ENCODE measurements around the gene ERBB3. TPM values are rescaled to one million over a fixed set of nuclear protein-coding genes. Genes with fewer than 3 reads are reported as not detected.

The ERBB3 gene
- total RNA-seq, 2 experiments from 2014 or later, result 7.1 to 8.1 TPM

DNA sequence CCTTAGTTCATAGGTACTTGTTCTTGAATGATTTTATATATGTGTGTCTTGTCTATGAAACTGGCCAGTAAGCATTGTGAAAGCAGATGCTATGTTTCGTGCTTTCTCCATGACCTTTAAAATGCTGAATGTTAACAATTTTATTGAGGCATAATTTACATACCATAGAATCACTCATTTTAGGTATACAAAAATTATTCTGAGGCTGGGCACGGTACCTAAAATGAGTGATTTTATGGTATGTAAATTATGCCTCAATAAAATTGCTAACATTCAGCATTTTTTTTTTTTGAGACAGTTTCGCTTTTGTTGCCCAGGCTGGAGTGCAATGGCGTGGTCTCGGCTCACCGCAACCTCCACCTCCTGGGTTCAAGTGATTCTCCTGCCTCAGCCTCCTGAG, 54.9 kb downstream of the ERBB3 start:
- Mint-ChIP-seq H3K4me1 (peaks cover 61% of the 10 kb centered on the region), H3K4me3 (no peak overlapping the region), H3K27ac (no peak overlapping the region), H3K36me3 (peaks cover 79% of the 10 kb centered on the region), H3K9me3 (no peaks in the 10 kb centered on the region), H3K27me3 (no peaks in the 10 kb centered on the region)
- ATAC-seq (ENCODE audit: low read depth) (no peak), DNase-seq (no peak)
- POLR2A ChIA-PET, result no interaction called here

GRCh38 chr12:56137853-56138571, 58.0 kb downstream of the ERBB3 start:
- Mint-ChIP-seq H3K36me3 (peaks cover 68% of the 10 kb centered on the region), H3K27me3 (no peaks in the 10 kb centered on the region), H3K4me1 (peaks cover 57% of the 10 kb centered on the region), H3K4me3 (peak overlapping the region; percentile 29), H3K9me3 (no peaks in the 10 kb centered on the region), H3K27ac (peak overlapping the region; percentile 88)
- DNase-seq (no peak), ATAC-seq (ENCODE audit: low read depth) (no peak)
- POLR2A ChIA-PET, result interaction anchor here (0.6 to 4.2 kb wide), 9 partner anchors 9 to 178 kb away, joined by 3 to 36 read pairs (median 4); partner anchors contain the start of genes CNPY2, ESYT1, MYL6 and MYL6B

- H3K4me1 Mint-ChIP-seq, result peaks cover 57% of the 10 kb centered on the region
These were observed 62.2 kb downstream of the ERBB3 start for GRCh38 chr12:56141946-56142784.

GRCh38 chr12:56143217-56143616, 63.3 kb downstream of the ERBB3 start:
- POLR2A ChIA-PET, result interaction anchor here (1.0 to 3.8 kb wide), 8 partner anchors 8 to 46 kb away, joined by 3 to 31 read pairs (median 6); partner anchors contain the start of genes ESYT1, PA2G4 and SMARCC2
- H3K4me3 Mint-ChIP-seq, result peak overlapping the region; percentile 6

More at GRCh38 chr12:56141946-56142784, 62.2 kb downstream of the ERBB3 start:
- ATAC-seq (ENCODE audit: low read depth) (no peak), DNase-seq (no peak)
- no peaks in the 10 kb centered on the region for H3K9me3 Mint-ChIP-seq
- H3K27ac Mint-ChIP-seq, result peak overlapping the region; percentile 37
- POLR2A ChIA-PET, result interaction anchor here (0.7 to 3.8 kb wide), 9 partner anchors 9 to 124 kb away, joined by 3 to 31 read pairs (median 3); partner anchors contain the start of genes ESYT1, MYL6, PA2G4 and SMARCC2
- no peaks in the 10 kb centered on the region for H3K27me3 Mint-ChIP-seq
- H3K36me3 Mint-ChIP-seq, result peaks cover 64% of the 10 kb centered on the region
- no peak overlapping the region for H3K4me3 Mint-ChIP-seq

DNA sequence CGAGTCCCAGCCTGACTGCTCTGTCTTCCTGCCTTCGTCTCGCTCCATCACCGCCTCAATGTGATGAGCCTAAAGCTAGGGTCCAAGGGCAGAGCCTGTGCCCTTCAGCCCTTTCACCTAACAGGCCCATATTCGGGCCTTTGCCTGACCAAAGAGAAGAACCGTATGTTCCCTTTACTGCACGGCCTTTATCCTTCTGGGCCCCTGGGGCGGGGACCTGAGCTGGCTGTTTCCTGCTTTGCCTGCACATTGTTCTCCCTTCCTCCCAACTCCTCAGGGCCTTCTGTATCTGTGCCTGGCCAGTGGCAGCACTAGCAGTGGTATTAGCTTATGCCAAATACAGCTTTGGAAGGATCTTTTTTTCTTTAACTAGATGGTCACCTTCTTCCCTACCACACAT, 63.9 kb downstream of the ERBB3 start:
- DNase-seq (no peak), ATAC-seq (ENCODE audit: low read depth) (no peak)
- no peaks in the 10 kb centered on the region for H3K9me3 Mint-ChIP-seq
- peak overlapping the region; percentile 82 for H3K27ac Mint-ChIP-seq
- no peak overlapping the region for H3K4me3 Mint-ChIP-seq
- H3K4me1 Mint-ChIP-seq, result peaks cover 40% of the 10 kb centered on the region
- POLR2A ChIA-PET, result interaction anchor here (0.7 to 3.8 kb wide), 7 partner anchors 8 to 45 kb away, joined by 3 to 31 read pairs (median 6); partner anchors contain the start of genes ESYT1, PA2G4 and SMARCC2
- H3K27me3 Mint-ChIP-seq, result no peaks in the 10 kb centered on the region
- peaks cover 51% of the 10 kb centered on the region for H3K36me3 Mint-ChIP-seq

More at GRCh38 chr12:56143217-56143616, 63.3 kb downstream of the ERBB3 start:
- ATAC-seq (ENCODE audit: low read depth) (peak; percentile 28), DNase-seq (no peak)
- Mint-ChIP-seq H3K4me1 (peaks cover 47% of the 10 kb centered on the region), H3K27me3 (no peaks in the 10 kb centered on the region), H3K27ac (peak overlapping the region; percentile 82), H3K9me3 (no peaks in the 10 kb centered on the region), H3K36me3 (peaks cover 57% of the 10 kb centered on the region)

GRCh38 chr12:56145217-56145616, 65.3 kb downstream of the ERBB3 start:
- peak overlapping the region; percentile 34 for H3K27ac Mint-ChIP-seq
- no peaks in the 10 kb centered on the region for H3K27me3 Mint-ChIP-seq
- ATAC-seq (ENCODE audit: low read depth), result no peak
- no peaks in the 10 kb centered on the region for H3K9me3 Mint-ChIP-seq
- no peak overlapping the region for H3K4me3 Mint-ChIP-seq
- peaks cover 43% of the 10 kb centered on the region for H3K36me3 Mint-ChIP-seq
- peaks cover 36% of the 10 kb centered on the region for H3K4me1 Mint-ChIP-seq
- DNase-seq, result no peak
- POLR2A ChIA-PET, result interaction anchor here (0.6 to 2.3 kb wide), 3 partner anchors 12 to 44 kb away, joined by 3 to 7 read pairs (median 6); partner anchors contain the start of gene SMARCC2

DNA sequence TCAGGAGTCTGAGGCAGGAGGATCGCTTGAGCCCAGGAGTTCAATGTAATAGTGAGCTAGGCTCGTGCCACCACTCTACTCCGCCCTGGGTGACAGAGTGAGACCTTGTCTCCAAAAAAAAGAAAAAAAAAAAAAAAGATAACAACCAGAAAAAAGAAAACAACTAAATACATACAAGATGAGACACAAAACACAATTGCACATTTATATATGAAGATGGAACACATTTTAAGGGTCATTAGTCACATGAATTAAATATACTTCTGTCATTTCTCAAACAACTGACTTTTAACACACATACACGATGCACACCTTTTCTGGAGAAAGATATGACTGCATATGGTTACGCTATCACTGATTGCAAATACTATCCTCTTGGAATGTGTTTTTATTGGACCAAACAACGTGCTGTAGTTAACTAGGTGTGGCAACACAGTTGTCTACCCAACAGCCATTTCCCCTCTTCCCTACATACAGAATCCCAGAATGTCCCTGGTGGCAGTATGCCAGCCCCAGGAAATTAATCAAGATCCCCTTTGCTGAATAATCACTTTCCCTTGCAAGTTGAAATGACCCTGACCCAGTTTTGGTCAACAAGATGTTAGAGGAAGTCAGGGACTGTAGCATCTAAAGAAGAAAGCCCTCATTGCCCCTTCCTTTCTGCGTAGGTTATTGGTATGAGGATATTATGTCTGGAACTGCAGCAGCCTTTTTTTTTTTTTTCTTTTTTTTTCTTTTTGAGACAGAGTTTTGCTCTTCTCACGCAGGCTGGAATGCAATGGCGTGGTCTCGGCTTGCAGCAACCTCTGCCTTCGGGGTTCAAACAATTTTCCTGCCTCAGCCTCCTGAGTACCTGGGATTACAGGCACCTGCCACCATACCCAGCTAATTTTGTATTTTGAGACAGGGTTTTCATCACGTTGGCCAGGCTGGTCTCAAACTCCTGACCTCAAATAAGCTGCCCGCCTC, 66.8 kb downstream of the ERBB3 start:
- no peaks in the 10 kb centered on the region for H3K9me3 Mint-ChIP-seq
- H3K4me3 Mint-ChIP-seq, result no peak overlapping the region
- peaks cover 32% of the 10 kb centered on the region for H3K36me3 Mint-ChIP-seq
- ATAC-seq (ENCODE audit: low read depth) (no peak), DNase-seq (no peak)
- POLR2A ChIA-PET, result interaction anchor here (0.6 kb wide), 2 partner anchors 7 to 199 kb away, joined by 3 to 4 read pairs; no protein-coding TSS in a partner anchor
- H3K27ac Mint-ChIP-seq, result peak overlapping the region; percentile 8
- peaks cover 38% of the 10 kb centered on the region for H3K4me1 Mint-ChIP-seq
- H3K27me3 Mint-ChIP-seq, result no peaks in the 10 kb centered on the region

- ATAC-seq (ENCODE audit: low read depth), result no peak
- peaks cover 12% of the 10 kb centered on the region for H3K36me3 Mint-ChIP-seq
- H3K4me3 Mint-ChIP-seq, result peak overlapping the region; percentile 95
- H3K27ac Mint-ChIP-seq, result peak overlapping the region; percentile 100
- H3K9me3 Mint-ChIP-seq, result no peaks in the 10 kb centered on the region
- H3K27me3 Mint-ChIP-seq, result no peaks in the 10 kb centered on the region
- H3K4me1 Mint-ChIP-seq, result peaks cover 36% of the 10 kb centered on the region
- no peak for DNase-seq
- POLR2A ChIA-PET, result interaction anchor here (0.6 to 4.7 kb wide), 7 partner anchors 10 to 478 kb away, joined by 4 to 67 read pairs (median 5); partner anchors contain the start of genes ESYT1, MYL6 and ZC3H10
These were observed 70.6 kb downstream of the ERBB3 start for GRCh38 chr12:56150563-56150962.

DNA sequence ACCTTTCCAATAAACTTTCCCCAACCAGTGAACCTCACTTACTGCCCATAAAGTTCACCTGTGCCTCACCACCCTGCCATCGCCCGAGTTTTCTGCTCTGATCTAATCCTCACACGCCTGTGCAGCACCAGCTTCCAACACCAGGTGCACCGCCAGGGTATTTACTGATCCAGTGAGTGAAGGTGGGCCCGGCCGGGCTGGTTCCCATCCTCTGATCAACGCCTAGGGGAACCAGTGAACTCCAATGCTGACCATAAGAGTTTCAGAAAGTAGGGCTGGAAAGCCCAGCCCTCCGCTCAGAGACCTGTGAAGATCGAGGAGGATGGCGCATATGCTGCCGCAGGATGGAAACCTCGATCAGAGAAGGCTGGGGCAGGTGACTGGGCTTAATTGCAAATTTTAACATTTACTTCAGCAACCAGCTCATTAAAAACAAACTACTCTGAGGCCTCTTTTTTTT, 71.7 kb downstream of the ERBB3 start:
- no peaks in the 10 kb centered on the region for H3K27me3 Mint-ChIP-seq
- POLR2A ChIA-PET, result interaction anchor here (0.8 to 4.7 kb wide), 14 partner anchors 8 to 477 kb away, joined by 3 to 67 read pairs (median 6); partner anchors contain the start of genes ESYT1, MYL6, PA2G4 and PYM1
- ATAC-seq (ENCODE audit: low read depth) (peak; percentile 71), DNase-seq (peak; percentile 76)
- H3K4me1 Mint-ChIP-seq, result peaks cover 35% of the 10 kb centered on the region
- peak overlapping the region; percentile 95 for H3K4me3 Mint-ChIP-seq
- H3K27ac Mint-ChIP-seq, result peak overlapping the region; percentile 100
- H3K9me3 Mint-ChIP-seq, result no peaks in the 10 kb centered on the region
- H3K36me3 Mint-ChIP-seq, result peaks cover 14% of the 10 kb centered on the region

GRCh38 chr12:56152132-56152755, 72.3 kb downstream of the ERBB3 start, which contains the start of gene MYL6B:
TSS of gene MYL6B (plus strand) at chr12:56152587. CDS start at chr12:56153919, 1,332 bp downstream.
- peak; percentile 90 for ATAC-seq (ENCODE audit: low read depth)
- POLR2A ChIA-PET, result interaction anchor here (0.8 to 4.7 kb wide), 13 partner anchors 9 to 225 kb away, joined by 3 to 67 read pairs (median 7); partner anchors contain the start of genes ESYT1, MYL6, PA2G4 and PYM1
- peak; percentile 93 for DNase-seq
- peaks cover 15% of the 10 kb centered on the region for H3K36me3 Mint-ChIP-seq
- H3K27me3 Mint-ChIP-seq, result no peaks in the 10 kb centered on the region
- H3K9me3 Mint-ChIP-seq, result no peaks in the 10 kb centered on the region
- peak within 1 kb of the TSS; percentile 100 for H3K27ac Mint-ChIP-seq
- H3K4me1 Mint-ChIP-seq, result peaks cover 33% of the 10 kb centered on the region
- H3K4me3 Mint-ChIP-seq, result peak within 1 kb of the TSS; percentile 95

Data from activated naive CD8-positive, alpha-beta T cell treated with anti-CD3 and anti-CD28 coated beads, Interleukin-2, amount 10 ng/mL, durations not matched to agents 7 days and 5 days (primary cell).